NCI-H146 (cell line): ENCODE results near the gene SLC34A3.
"Not testable (repeated sequence)": the region's sequence is repeated elsewhere in the genome, so short reads cannot be mapped to it uniquely, and the experiment has no call there.

Source experiments
- DNase-seq: peaks from one replicate; lab custom pipeline; 2025; lab: John Stamatoyannopoulos, UW

Gene SLC34A3

GRCh38 chr9:137241490-137242268 is 11.0 kb downstream of the SLC34A3 start:
- DNase-seq: peak; percentile 38

- no peak for DNase-seq
Observed at GRCh38 chr9:137242269-137243203, 11.8 kb downstream of the SLC34A3 start.

GRCh38 chr9:137243266-137243625 is 12.5 kb downstream of the SLC34A3 start:
- DNase-seq: not testable (repeated sequence)

- no peak for DNase-seq
Observed at GRCh38 chr9:137243626-137244485, 13.2 kb downstream of the SLC34A3 start.

- DNase-seq: no peak
Observed at GRCh38 chr9:137244486-137245449, 14.1 kb downstream of the SLC34A3 start.

GRCh38 chr9:137245450-137246421 is 15.0 kb downstream of the SLC34A3 start:
- peak; percentile 33 for DNase-seq

GRCh38 chr9:137247135-137247915 is 16.6 kb downstream of the SLC34A3 start:
- DNase-seq: no peak

GRCh38 chr9:137247916-137248175 is 17.1 kb downstream of the SLC34A3 start:
- DNase-seq: no peak

- DNase-seq: no peak
Observed at GRCh38 chr9:137250329-137251193, 19.9 kb downstream of the SLC34A3 start.

GRCh38 chr9:137251194-137251461 is 20.4 kb downstream of the SLC34A3 start, which contains the start of gene STPG3:
Gene STPG3, plus strand, starts transcription at chr9:137251286. Its CDS starts 1 bp downstream, at chr9:137251287.
- DNase-seq: no peak

- no peak for DNase-seq
Observed at GRCh38 chr9:137251490-137252268, 21.0 kb downstream of the SLC34A3 start.

GRCh38 chr9:137252555-137253506 is 22.1 kb downstream of the SLC34A3 start:
- DNase-seq: peak; percentile 43

- peak; percentile 37 for DNase-seq
Observed at GRCh38 chr9:137253717-137254623, 23.3 kb downstream of the SLC34A3 start.

GRCh38 chr9:137254624-137255447 is 24.1 kb downstream of the SLC34A3 start, which contains the start of gene NELFB:
Gene NELFB, plus strand, starts transcription at chr9:137255327.
- DNase-seq: peak; percentile 80
